ENCODE data around the gene NABP1.

The NABP1 gene

GRCh38 chr2:191680639-191681038 lies 2.7 kb downstream of the NABP1 start:
- DNase-seq (ENCODE audit: low read depth) = no peak

- DNase-seq (ENCODE audit: low read depth) = no peak
Measured at GRCh38 chr2:191682126-191682525, 4.2 kb downstream of the NABP1 start.

- no peak for DNase-seq (ENCODE audit: low read depth)
Measured at GRCh38 chr2:191686066-191686465, 8.1 kb downstream of the NABP1 start.

GRCh38 chr2:191686729-191687128 lies 8.8 kb downstream of the NABP1 start:
- DNase-seq (ENCODE audit: low read depth) = no peak

DNA sequence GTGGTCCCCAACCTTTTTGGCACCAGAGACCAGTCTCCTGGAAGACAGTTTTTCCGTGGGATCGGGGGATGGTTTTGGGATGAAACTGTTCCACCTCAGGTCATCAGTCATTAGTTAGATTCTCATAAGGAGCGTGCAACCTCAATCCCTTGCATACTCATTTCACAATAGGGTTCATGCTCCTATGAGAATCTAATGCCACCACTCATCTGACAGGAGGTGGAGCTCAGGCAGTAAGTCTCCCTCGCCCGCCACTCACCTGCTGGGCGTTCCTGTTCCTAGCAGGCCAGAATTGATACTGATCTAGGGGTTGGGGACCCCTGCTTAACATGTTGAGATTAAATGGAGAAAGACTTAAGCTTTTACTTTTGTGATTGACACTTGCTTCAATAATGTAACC lies 9.9 kb downstream of the NABP1 start:
- DNase-seq (ENCODE audit: low read depth) = no peak

DNA sequence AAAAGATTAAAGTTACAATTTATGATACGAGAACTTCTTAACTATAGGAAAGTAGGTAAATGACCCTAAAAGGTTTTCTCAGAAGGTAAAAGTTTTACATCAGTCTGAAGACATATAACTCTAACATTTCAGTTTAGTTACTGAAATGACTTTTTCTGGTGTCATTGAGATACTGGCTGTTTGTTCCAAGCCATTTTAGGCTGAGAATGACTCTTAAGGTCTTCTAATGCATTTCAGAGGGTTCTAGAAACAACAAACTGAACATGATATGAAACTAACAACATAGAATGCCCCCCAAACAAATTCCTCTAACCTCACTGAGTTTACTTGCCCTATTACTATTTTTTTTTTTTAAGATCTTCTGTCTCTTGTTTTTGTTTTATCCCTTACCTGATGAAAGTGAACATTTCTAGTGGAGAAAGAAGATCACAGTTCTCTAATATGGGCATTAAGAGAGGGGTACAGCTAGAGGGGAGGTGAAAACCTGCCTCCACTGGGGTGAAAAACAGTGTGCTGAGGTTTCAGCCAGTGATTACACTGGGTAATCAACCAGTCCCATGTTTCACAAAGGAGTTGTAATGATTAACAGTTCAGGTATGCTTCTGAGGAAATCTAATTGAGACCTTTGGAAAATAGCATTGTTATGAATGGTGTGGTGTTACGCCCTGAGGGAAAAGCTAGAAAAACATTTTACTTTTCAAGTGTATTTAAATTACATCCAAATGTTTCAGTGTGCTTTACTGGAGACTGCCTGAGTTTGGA lies 11.2 kb downstream of the NABP1 start:
- DNase-seq (ENCODE audit: low read depth) = no peak

DNA sequence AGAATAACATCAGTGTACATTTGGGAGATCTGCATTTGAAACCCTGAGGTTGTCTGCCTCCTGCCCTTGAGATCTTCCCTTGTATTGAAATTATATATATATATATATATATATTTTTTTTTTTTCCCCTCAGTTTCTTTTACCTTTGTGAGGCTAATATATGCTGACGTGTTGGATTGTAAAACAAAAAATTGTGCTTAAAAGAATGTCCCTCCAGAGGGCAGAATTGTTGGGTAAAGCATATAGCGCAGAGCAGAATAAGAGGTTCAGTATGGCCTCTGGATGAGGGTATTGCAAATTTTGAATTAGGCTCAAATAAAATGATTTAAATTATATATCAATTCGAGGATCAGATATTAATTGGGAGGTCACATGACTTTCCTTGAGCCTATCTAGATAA lies 12.4 kb downstream of the NABP1 start:
- no peak for DNase-seq (ENCODE audit: low read depth)

DNA sequence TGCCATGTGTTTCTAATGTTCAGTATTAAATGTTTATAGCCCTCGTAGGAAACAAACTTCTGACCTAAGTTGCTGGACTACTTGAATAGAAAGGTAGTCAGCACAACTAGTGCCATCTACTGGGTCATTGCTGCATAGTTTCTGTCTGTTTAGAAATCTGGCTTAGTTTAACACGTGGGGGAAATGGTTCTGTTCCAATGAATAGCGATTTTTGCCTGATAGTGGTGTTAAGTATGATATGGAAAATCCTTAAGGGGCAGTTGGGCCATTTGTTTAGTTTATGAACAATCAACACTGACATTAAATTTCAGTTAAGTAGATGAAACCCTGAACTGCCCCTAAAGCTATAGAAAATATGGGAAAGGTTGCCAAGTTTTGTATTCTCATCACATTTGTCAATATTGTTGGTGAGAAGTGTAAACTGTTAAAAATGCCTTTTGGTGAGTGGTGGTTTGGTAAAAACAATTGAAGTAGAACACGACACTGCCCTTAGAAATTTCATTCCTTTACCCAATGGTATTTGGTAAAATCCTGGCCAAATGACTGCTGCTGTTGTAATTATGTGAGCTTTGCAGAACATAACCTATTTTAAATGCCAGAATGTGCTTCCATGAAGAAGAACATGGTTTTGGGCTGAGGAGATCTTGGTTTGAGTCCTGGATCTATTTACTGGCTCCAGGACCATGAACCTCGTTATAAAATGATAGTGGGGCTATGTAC lies 13.2 kb downstream of the NABP1 start:
- DNase-seq (ENCODE audit: low read depth) = peak; percentile 34

- no peak for DNase-seq (ENCODE audit: low read depth)
Measured at GRCh38 chr2:191691898-191692297, 14.0 kb downstream of the NABP1 start.

GRCh38 chr2:191692502-191693115 lies 14.7 kb downstream of the NABP1 start:
- DNase-seq (ENCODE audit: low read depth) = no peak

GRCh38 chr2:191693166-191693565 lies 15.2 kb downstream of the NABP1 start:
- no peak for DNase-seq (ENCODE audit: low read depth)

- no peak for DNase-seq (ENCODE audit: low read depth)
Measured at GRCh38 chr2:191693778-191694177, 15.8 kb downstream of the NABP1 start.

DNA sequence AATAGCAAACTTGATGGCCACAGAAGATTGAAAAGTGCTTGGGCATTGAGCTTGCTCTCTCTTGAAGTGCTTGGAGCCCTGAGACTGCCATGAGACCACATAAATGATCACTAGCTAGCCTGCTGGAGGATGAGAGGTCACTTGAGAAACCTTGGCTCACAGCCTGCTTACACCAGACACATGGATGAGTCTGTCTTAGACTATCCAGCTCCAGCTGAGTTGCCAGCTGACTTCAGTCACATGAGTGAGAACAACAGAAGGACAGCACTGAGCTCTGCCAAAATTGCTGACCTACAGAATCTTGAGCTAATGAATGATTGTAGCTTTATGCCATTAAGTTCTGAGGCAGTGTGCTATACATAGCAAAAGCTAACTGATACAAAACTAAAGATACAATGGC lies 18.1 kb downstream of the NABP1 start:
- no peak for DNase-seq (ENCODE audit: low read depth)

DNA sequence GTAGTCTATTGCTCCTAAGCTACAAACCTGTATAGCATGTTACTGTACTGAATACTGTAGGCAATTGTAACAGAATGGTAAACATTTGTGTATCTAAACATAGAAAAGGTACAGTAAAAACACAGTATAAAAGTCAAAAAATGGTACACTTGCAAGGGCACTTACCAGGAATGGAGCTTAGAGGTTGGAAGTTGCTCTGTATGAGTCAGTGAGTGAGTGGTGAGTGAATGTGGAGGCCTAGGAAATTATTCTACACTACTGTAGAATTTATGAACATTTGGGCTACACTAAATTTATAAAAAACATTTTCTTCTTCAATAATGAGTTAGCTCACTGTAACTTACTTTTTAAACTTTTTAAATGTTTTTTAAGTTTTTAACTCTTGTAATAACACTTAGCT lies 19.0 kb downstream of the NABP1 start:
- DNase-seq (ENCODE audit: low read depth) = no peak

- no peak for DNase-seq (ENCODE audit: low read depth)
Measured at GRCh38 chr2:191697870-191698269, 19.9 kb downstream of the NABP1 start.

- no peak for DNase-seq (ENCODE audit: low read depth)
Measured at GRCh38 chr2:191699341-191699945, 21.5 kb downstream of the NABP1 start.

DNA sequence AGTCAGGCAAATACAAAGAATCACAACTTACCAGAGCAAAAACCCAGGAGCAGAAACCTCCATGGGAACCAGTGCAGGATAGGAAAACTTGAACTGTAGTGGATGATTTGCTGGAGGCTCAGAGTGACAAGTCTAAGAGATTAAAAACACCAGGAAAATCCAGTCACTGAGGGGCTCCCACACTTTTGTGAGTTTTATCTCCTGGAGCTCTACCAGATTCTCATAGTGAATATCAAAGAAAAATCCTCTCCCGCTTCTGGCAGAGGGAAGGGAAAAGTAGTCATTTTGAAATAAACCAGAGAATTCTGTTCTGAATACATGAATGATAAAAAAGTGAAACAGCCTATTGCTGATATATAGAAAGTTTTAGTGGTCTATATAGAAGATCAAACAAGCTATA lies 23.1 kb downstream of the NABP1 start:
- DNase-seq (ENCODE audit: low read depth) = no peak

DNA sequence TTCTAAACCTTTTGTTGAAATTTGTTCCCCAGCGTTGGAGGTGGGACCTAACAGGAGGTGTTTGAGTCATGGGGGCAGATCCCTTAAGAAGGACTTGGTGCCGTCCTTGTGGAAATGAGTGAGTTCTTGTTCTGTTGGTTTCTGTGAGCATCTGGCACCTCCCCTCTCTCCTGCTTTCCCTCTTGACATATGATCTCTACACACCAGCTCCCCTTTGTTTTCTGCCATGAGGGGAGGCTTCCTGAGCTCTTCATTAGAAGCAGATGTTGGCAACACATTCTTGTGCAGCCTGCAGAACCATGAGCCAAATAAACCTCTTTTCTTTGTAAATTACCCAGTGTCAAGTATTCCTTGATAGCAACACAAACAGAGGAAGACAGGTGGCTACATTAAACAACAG lies 23.8 kb downstream of the NABP1 start:
- no peak for DNase-seq (ENCODE audit: low read depth)

DNA sequence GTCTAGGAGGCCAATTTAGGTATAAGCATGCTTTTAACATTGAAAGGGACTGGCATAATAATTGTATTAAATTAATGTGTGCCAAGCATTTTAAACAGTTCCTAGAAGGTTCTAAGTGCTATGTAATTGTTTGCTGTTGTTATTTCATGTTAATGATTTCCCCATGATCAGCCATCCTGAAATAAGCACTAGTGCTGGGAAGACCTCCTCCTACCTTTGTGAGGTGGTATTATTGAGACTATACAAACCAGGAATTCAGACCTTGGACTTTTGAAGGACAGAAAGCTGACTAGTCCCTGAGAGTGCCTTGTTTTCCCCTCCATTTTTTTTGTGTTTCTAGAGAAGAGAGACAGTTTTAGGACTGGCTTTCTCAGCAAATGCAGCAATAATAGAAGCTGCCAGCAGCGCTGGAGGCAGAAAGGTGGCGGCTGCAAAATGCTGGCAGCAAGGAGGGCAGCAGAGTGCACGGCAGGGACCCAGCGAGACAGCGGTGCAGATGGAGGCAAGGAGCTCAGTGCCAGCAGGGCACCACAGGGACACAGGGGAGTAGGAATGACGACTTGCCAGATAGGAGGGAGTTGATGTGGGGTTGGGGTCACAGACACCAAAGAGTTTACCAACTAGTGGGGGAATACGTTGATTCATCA lies 25.3 kb downstream of the NABP1 start:
- no peak for DNase-seq (ENCODE audit: low read depth)

GRCh38 chr2:191705084-191705483 lies 27.1 kb downstream of the NABP1 start:
- DNase-seq (ENCODE audit: low read depth) = no peak

DNA sequence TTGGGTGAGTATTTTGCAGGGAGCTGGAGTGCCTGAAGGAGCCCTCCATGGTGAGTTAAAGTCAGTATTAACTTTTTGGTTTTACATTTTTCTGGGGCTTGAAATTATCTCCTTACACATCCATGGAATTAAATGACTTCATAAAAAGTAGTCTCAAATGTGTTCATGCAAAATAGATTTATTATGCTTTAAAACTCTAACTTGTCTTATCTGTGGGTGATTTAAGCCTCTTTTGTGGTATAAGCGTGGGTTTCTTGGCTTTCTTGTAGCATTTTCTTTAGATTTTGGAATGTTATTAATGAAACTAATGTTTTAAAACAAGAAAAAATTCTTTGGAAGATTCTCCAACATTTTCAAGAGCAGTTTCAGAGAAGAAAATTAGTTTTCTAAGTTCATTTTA lies 27.8 kb downstream of the NABP1 start:
- no peak for DNase-seq (ENCODE audit: low read depth)

DNA sequence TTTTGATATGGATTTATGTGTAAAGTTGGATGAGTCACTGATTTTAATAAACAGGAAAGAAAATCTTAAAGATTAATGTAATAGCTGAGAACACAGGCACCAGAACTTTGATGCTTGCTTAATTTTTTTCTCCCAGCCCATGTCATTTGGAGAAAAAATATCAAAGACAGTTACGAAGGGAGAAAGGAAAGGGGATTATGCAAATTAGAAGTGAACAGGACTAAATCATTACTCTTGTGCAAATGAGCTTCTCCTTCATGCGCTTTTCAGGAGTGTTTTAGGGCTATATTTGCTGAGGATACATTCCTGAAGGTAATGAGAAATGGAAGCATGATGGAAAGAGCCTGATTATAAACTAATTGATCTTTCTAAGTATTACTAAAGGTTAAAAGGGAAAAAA lies 28.9 kb downstream of the NABP1 start:
- DNase-seq (ENCODE audit: low read depth) = no peak
